OCI-LY7 (cell line): ENCODE data around the gene TRAPPC6A. TPM values are rescaled to one million over a fixed set of nuclear protein-coding genes. Genes with fewer than 3 reads are reported as not detected.

Source experiments
- BruUV-seq: library from RNA; stranded (reverse); fragments of 400-500 nt; replicated peaks from 2 replicates; lab custom pipeline; 2021; lab: Mats Ljungman, UMichigan
- CTCF ChIA-PET: fragments of 300-600 bp; sonication (Branson Sonifier 250); formaldehyde crosslinking; loops from one replicate; lab custom pipeline; 2022; ENCODE audit warnings: antibody characterized with exemption; ENCODE audit not compliant: unreplicated experiment; lab: Charles Lee
- POLR2A ChIA-PET: fragments of 300-600 bp; sonication (Branson Sonifier 250); formaldehyde crosslinking; loops from one replicate; lab custom pipeline; 2022; ENCODE audit warnings: antibody characterized with exemption; lab: Charles Lee
- DNase-seq: peaks from one replicate; pipeline ENCODE4 v3.0.0-alpha.2; 2015; ENCODE audit warnings: low spot score
- H2AFZ ChIP-seq: fragments of 200-600 bp; sonication (generic), shearing (Covaris generic); 2 replicates; pipeline ENCODE4 v1.6.1; 2014; ENCODE audit warnings: mild to moderate bottlenecking, antibody characterized with exemption, low read length, moderate library complexity
- H3K27ac ChIP-seq: fragments of 200-600 bp; sonication (generic); 2 replicates; pipeline ENCODE4 v1.5.1; 2014; ENCODE audit warnings: mixed run types, low read depth, mild to moderate bottlenecking, moderate library complexity, low read length, inconsistent platforms; ENCODE audit not compliant: poor library complexity, severe bottlenecking
- H3K36me3 ChIP-seq: fragments of 200-600 bp; sonication (generic); 2 replicates; pipeline ENCODE4 v1.6.1; 2014; ENCODE audit warnings: mild to moderate bottlenecking, antibody characterized with exemption, low read length, moderate library complexity, mixed read lengths; ENCODE audit not compliant: insufficient read depth
- H3K4me1 ChIP-seq: fragments of 200-600 bp; sonication (generic); 2 replicates; pipeline ENCODE4 v1.5.1; 2014; ENCODE audit warnings: mild to moderate bottlenecking, low read length; ENCODE audit not compliant: insufficient read depth, poor library complexity, severe bottlenecking
- H3K4me2 ChIP-seq: fragments of 200-600 bp; sonication (generic); 2 replicates; pipeline ENCODE4 v1.6.1; 2014; ENCODE audit warnings: mild to moderate bottlenecking, low read length
- H3K4me3 ChIP-seq: fragments of 200-600 bp; sonication (generic); 2 replicates; pipeline ENCODE4 v1.5.1; 2014; ENCODE audit warnings: mild to moderate bottlenecking, low read depth, low read length; ENCODE audit not compliant: poor library complexity, severe bottlenecking
- H3K79me2 ChIP-seq: fragments of 200-600 bp; sonication (generic); 2 replicates; pipeline ENCODE4 v1.6.1; 2016; ENCODE audit warnings: low read depth, mild to moderate bottlenecking, low read length, moderate library complexity, mixed read lengths; ENCODE audit not compliant: insufficient read depth
- H3K9me2 ChIP-seq: fragments of 200-600 bp; sonication (generic); 2 replicates; pipeline ENCODE4 v1.6.1; 2016; ENCODE audit warnings: mild to moderate bottlenecking, low read length, mixed read lengths; ENCODE audit not compliant: insufficient read depth
- H3K9me3 ChIP-seq: fragments of 200-600 bp; sonication (generic); 2 replicates; pipeline ENCODE4 v1.6.1; 2014; ENCODE audit warnings: mild to moderate bottlenecking, mixed run types, low read length, mixed read lengths
- H4K20me1 ChIP-seq: fragments of 200-600 bp; sonication (generic); 2 replicates; pipeline ENCODE4 v1.6.1; 2014; ENCODE audit warnings: mild to moderate bottlenecking, antibody characterized with exemption, low read length, moderate library complexity, mixed read lengths; ENCODE audit not compliant: insufficient read depth
- CTCF ChIP-seq: fragments of 200-600 bp; sonication (generic); conservative IDR thresholded peaks from 2 replicates; pipeline ENCODE4 v1.5.1; 2014; ENCODE audit warnings: mild to moderate bottlenecking, antibody characterized with exemption, low read length, moderate library complexity, mixed read lengths
- EZH2phosphoT487 ChIP-seq: fragments of 200-600 bp; sonication (generic); IDR thresholded peaks from 2 replicates; pipeline ENCODE4 v1.6.1; 2018; ENCODE audit warnings: low read depth, borderline replicate concordance, mild to moderate bottlenecking, mixed run types, antibody characterized with exemption, low read length, moderate library complexity, mixed read lengths
- intact Hi-C: fragments of 100-400 bp; cut with micrococcal nuclease; formaldehyde crosslinking; loops from one replicate; pipeline ENCODE4 v1.10.0; 2022; ENCODE audit not compliant: unreplicated experiment
- total RNA-seq, 2 experiments: library from RNA; depleted of rRNA in 1 of 2; stranded (reverse); fragments of >200 nt in 1 of 2; shearing (Covaris generic) in 1 of 2; gene quantifications; 2 replicates each; pipeline ENCODE4 v1.2.3, GENCODE V29; 2014 to 2022

TRAPPC6A gene
- total RNA-seq, 2 experiments from 2014 or later = 55.6 to 70.9 TPM

GRCh38 chr19:45135176-45135885, 42.7 kb downstream of the TRAPPC6A start:
- H3K4me2 ChIP-seq = peak overlapping the region; percentile 79
- TF ChIP-seq CTCF = no peak
- no peak for TF ChIP-seq EZH2phosphoT487
- BruUV-seq = no TSS peak

GRCh38 chr19:45133661-45134060, 44.4 kb downstream of the TRAPPC6A start:
- H3K79me2 ChIP-seq = peaks cover 37% of the 10 kb centered on the region
- H3K36me3 ChIP-seq = peaks cover 11% of the 10 kb centered on the region; the same call in 1 of the 2 replicates
- peak overlapping the region; percentile 98 for H3K27ac ChIP-seq
- H3K9me3 ChIP-seq = no peaks in the 10 kb centered on the region
- H3K9me2 ChIP-seq = no peaks in the 10 kb centered on the region
- peak overlapping the region; percentile 79 for H3K4me2 ChIP-seq
- peaks cover 83% of the 10 kb centered on the region for H3K4me1 ChIP-seq
- DNase-seq = no peak
- H4K20me1 ChIP-seq = no peaks in the 10 kb centered on the region
- POLR2A ChIA-PET = no interaction called here
- no peak overlapping the region for H2AFZ ChIP-seq
- H3K4me3 ChIP-seq = no peak overlapping the region
- intact Hi-C loops = no loop called here
- no TSS peak for BruUV-seq
- CTCF ChIA-PET = no interaction called here
- TF ChIP-seq EZH2phosphoT487 = no peak
- TF ChIP-seq CTCF = no peak

More at GRCh38 chr19:45135176-45135885, 42.7 kb downstream of the TRAPPC6A start:
- Histone ChIP-seq H3K36me3 (peaks cover 16% of the 10 kb centered on the region; the same call in 1 of the 2 replicates), H2AFZ (no peak overlapping the region), H3K9me2 (no peaks in the 10 kb centered on the region), H3K4me1 (peaks cover 89% of the 10 kb centered on the region), H3K9me3 (no peaks in the 10 kb centered on the region), H3K79me2 (peaks cover 51% of the 10 kb centered on the region), H4K20me1 (no peaks in the 10 kb centered on the region), H3K4me3 (peak overlapping the region; percentile 40), H3K27ac (peak overlapping the region; percentile 98)
- ChIA-PET POLR2A (interaction anchor here (0.6 to 1.8 kb wide), 2 partner anchors 44 to 290 kb away, joined by 3 to 5 read pairs; no protein-coding TSS in a partner anchor), CTCF (interaction anchor here (0.6 kb wide), 2 partner anchors 44 to 245 kb away, joined by 3 to 5 read pairs; no protein-coding TSS in a partner anchor)
- intact Hi-C loops = loop anchor here (5.0 kb wide), 1 partner anchor 138 kb away; no protein-coding TSS in a partner anchor
- no peak for DNase-seq
